HG02870 (cell line): ENCODE measurements around the gene UBE4A.
"Not testable (repeated sequence)": the region's sequence is repeated elsewhere in the genome, so short reads cannot be mapped to it uniquely, and the experiment has no call there.

Experiments
- ATAC-seq: cut with Tn5 transposase; IDR thresholded peaks from one replicate; pipeline ENCODE4 v1.9.1; 2021; ENCODE audit warnings: mild to moderate bottlenecking, moderate library complexity; ENCODE audit not compliant: unreplicated experiment

UBE4A gene

DNA sequence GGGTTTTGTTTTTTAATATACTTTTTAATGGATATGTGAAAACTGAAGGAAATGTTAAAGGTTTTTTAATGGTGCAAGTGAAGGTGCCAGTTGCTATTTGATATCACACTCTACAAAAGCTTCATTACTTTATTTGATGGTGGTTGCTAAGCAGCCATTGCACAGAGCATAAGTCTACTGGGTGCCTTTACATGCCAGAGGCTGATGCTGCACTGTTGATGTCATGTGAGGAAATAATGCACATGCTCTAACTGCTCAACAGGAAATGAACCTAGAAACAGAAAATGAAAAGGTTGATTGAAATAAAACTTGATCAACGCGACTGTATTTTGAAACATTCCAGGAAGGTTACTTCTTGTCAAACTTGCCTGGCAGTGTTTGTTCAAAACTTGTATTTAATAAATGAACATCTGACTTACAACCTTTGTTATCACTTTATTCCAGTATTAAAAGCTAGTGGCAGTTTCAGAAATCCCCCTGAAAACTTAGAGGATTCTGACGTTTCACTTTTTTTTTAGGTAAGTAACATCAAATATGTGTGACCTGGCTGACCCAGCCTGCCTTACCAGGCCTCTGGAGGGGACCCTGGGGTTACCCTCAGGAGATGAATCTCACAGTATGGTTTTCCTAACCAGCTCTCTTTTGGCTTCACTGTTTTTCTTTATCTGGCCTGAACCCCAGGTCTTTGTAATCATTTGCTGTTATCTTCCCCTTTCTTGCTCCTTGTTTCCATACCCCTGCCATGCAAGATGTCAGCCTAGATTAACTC is 39.6 kb downstream of the UBE4A start:
- ATAC-seq: no peak

DNA sequence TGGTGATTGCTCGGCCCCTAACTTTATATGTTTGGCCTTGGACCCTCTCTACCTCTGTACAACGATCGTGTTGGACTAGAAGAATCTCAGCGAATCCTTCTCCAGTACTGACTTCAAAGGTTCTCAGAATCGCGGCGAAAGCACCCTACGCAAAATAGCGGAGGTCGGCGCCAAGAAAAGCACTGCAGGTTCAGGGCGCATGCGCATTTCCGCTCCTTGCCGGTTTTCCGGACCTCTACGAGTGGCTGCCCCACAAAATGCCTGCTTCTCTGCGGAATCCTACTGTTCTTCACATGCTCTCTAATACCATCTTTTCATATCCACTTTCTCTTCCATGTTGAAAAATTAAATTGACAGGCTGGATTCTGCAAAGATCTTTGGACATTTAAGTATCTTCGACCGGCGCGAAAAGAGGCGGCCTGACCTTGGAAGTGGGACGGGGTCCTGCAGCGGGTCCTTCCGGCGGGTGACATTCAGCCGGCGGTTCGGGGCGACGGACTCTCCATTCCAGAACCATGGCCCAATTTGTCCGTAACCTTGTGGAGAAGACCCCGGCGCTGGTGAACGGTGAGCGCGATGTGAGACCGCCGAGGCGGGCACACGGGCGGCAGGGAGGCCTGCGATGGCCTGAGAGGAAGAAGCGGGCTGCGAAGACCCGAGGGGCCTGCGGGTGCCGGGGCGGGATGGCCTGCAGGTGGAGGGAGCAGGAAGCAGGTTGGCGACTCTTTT is 41.9 kb downstream of the UBE4A start, which contains the start of gene ATP5MG:
Gene ATP5MG (plus strand): TSS at position 456 of the 729 bp plus-strand sequence. CDS start 60 bp downstream, at position 516.
- no peak for ATAC-seq

DNA sequence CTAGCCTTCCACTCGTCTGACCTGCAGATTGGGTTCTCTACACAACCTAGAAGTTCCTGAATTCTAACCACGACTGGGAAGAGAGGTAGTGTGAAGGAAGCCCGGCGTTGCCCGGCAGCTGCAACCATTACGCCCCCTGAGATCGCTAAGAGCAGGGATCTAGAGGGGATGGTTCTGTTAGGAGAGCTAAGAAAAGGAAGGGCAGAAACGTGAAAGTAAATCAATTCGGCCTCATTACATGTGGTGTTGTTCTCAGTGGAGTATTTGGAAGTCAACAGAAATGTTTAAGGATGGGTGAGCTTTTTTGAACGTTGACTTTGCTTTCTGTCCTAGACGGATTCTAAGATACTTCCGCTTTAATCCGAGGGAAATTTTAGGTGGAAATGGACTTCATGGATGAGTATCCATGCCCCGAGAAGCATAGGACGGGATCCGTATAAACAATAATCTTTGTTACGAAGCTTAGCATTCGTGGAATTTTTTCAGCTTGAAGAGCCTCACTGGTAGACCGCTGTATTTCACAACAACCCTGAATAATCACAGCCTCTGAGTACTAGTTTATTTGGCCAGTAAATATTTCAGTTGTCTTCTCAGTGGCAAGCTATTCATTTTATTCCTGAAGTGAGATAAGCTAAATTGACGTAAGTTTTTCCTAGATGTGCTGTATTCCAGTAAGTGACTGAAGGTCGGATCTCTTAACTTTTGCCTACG is 42.6 kb downstream of the UBE4A start:
- ATAC-seq: no peak

DNA sequence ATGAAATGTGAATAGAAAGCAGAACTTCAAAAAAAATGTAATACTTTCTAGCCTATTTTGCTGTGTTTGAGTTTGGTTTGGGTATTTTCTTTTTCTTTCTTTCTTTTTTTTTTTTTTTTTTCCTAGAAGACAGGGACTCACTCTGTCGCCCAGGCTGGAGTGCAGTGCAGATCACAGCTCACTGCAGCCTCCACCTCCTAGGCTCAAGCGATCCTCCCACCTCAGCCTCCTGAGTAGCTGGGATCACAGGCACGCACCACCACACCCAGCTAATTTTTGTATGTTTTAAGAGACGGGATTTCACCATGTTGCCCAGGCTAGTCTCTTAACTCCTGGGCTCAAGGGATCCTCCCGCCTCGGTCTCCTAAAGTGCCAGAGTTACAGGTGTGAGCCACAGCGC is 43.2 kb downstream of the UBE4A start:
- not testable (repeated sequence) for ATAC-seq

DNA sequence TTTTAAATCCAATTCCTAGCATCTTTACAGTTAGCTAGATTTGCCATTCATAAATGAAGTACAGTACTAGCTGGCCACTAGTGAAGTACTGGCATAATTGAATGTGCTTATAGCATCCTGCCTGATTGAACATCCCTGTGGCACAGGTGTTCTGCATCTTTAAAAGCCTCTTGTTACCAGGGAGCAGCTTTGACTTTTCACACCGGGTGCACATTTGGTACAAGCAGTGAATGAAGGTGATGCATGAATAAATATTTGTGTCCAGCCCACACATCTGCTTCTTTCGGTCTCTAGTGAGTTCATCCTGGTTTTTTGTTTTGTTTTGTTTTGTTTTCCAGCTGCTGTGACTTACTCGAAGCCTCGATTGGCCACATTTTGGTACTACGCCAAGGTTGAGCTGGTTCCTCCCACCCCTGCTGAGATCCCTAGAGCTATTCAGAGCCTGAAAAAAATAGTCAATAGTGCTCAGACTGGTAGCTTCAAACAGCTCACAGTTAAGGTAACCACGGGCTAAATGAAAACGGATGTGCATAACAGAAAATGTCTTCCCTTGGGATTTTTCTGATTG is 47.3 kb downstream of the UBE4A start:
- ATAC-seq: no peak

DNA sequence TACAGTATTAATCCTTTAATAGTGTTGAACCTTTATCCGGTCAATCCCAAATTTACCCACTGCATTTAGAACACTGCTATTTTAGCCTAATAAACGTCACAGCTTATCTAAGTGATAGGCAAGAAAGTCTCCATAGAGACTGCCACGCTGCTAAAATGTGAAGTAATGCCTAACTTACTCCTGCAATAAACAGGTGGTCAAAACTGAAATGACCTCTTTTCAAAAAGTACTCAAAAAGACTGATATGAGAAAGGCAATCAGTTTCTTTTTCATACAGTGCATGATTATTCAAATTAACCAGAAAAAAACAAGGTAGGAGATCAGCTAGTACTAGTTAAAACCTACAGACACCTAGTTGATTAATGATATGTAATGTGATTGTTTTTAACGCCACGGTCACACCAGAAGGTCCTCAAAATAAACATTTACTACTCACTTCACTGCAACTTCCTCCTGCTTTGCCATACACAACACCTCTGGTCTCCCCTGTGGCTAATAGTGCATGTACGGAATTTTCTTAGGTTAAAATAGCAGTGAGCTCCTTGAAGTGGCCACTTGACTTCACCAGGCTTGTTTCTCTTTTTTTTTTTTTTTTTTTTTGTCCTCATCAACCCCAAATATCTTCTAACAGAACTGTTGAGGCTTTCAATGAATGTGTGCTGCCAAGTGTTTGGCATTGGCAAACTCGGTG is 50.8 kb downstream of the UBE4A start:
- peak; percentile 59 for ATAC-seq

DNA sequence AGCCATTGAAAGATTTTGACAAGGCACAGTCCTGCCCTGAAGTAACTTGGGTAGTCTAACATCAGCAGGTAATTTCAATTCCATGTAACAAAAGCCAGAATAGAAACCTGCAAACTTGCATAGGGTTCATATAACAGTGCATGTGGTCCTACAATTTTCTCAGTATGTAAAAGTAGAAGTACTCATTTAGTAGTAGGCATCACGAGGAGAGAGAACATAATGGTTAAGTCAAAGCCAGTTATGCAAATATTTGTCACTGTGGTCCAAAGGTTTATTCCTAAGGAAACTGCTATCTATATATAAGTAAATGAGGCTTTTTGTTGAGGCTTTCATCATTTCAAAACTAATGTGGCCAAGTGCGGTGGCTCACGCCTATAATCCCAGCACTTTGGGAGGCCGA is 52.1 kb downstream of the UBE4A start:
- no peak for ATAC-seq

DNA sequence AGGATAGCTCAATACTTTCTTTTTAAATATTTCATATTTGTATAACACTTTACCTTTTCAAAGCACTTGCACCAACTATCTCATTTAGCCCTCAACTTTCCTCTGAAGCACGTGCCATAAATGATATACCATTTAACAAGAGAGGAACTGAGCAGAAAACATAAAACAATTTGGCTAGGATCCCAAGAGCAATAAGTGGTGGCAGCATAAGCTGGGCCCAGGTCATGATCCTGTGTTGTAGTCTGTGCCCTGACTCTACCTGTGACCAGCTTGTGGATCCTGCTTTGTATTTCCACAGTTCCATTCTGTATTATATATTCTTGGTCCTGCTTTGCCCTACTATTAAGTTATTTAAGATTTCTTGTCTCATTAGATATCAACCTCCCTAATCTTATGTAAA is 53.5 kb downstream of the UBE4A start:
- no peak for ATAC-seq

DNA sequence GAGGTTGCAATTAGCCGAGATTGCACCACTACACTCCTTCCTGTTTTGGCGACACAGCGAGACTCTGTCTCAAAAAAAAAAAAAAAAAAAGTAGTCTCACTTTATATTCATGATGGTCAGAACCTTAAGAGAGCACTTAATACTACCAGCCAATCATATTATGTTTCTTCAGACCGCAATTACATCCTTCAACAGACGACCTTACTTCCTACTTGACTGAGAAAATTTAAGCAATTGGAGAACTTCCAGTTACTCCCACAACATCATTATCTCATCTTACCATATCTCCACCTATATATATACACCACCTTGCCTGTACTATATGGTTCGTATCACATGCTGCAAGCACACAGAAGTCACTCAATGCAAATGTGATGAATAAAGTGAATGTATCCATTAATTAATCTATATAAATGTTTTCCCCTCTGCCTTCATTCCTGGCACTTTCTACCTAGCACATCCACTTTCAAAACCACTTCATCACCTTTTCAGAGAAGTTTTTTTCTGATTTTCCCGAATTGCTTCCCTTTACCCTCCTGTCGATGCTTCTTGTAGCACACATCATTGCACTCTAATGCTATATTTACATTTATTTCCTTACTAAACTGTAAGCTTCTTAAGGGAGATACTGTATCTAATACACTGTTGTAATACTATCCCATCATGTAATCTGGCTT is 55.8 kb downstream of the UBE4A start:
- no peak for ATAC-seq

DNA sequence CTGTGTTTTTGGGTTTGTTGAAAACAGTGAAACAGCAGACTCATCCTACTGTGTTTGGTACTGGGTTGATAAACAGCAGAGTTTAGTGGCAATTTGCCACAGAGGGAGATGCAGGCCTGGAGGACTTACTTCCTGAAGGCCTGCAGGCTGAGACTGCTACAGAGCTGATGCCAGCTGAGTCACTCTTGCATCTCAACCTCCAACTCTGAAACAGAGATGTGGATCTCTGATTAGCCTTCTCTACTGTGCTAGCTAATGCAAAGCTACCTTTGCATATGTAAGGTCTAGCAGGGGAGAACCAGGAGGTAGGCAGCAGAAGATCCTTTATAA is 56.3 kb downstream of the UBE4A start:
- ATAC-seq: no peak

DNA sequence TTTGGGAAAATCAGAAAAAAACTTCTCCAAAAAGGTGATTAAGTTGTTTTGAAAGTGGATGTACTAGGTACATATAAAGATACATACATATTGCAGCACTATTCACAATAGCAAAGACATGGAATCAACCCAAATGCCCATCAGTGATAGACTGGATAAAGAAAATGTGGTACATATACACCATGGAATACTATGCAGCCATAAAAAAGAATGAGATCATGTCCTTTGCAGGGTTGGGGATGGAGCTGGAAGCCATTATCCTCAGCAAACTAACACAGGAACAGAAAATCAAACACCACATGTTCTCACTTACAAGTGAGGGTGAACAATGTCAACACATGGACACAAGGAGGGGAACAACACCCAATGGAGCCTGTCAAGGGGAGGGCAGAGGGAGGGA is 57.5 kb downstream of the UBE4A start:
- ATAC-seq: not testable (repeated sequence)

DNA sequence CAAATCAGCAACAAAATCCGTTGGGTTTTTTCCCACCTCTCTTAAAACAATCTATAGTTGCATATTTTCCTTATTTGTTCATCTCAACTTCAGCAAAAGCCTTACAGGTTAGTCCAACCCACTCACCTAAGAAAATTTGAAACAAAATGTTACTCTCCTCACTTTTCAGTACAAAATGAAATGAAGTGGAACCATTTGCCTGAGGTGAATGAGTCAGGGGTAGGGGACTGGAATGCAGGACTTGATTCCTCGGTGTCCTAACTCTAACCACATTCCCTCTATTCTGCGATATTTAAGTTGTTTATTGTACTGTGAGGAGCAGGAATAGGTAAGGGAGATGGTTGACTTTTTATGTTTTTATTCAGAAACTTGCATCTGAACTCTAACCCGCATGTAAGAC is 58.4 kb downstream of the UBE4A start:
- no peak for ATAC-seq

DNA sequence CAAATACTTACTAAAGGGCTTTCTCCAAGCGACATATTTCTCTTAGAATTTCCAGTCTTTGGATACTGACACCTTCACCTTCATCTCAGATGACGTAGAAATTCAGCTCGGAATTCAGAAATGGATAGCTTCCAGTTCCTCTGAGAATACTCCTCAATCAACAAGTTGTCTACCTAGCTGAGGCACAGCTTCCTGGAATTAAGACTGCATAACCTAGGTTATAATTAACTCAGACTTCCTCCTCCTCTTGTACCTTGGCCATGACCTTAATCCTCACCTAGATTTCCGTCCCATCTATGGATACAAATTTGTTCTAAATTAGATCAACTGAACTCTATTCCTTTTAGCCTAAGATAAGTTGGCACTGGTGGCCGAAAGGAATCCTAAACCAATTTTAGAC is 59.4 kb downstream of the UBE4A start:
- ATAC-seq: no peak

DNA sequence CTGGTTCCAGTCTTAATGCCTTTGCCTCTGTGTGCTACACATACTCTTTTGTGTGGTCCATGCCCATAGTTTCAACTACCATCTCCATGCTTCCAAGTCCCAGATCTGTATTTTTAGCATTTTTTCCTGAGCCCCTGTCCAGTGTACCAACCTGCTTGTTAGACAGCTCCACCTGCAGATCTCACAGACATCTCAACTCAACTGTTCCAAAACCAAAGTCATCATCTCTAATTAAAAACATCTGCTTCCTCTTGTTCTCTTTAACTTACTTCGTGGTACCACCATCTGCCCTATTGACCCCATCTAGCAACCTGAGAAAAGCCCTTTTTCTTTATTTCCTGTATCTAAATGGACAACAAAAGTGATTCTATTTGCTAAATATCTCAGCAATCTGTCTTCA is 68.3 kb downstream of the UBE4A start:
- no peak for ATAC-seq

DNA sequence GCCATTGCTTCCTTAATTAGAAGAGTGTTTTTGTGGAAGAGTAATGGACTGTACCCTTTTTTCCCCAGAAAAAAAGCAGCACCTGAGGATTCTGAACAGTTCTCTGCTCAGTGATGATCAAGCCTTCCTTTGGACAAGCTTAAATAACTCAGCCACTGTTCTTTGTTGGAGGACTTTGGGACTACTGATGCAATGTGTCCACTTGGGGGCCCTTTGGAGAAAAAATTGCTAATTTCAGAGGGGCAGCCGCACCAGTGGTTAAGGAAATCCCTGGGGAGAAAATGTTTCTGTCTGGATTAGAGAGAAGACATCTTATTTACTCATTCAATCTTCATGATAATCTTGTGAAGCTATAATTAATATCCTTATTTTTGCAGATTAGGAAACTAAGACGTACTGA is 71.6 kb downstream of the UBE4A start:
- ATAC-seq: no peak

DNA sequence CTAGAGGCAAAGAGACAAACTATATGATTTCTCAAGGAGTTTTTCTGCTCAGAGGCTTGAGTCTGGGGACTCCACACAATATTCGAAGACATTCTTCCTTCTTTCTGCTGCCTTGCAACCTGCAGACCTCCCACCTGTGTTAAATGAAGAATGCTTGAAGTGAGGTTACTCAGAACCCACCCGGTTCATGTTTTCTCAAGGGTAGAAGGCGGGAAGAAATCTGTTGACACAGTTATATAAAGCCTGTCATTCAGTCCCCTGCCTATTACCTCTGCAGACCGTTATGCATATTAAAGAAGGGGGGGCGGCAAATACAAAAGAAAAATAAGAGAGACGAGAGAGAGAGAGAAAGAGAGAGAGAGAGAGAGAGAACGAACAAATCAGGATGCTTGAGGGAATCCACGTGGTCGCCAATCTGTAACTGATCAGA is 74.7 kb downstream of the UBE4A start:
- no peak for ATAC-seq

DNA sequence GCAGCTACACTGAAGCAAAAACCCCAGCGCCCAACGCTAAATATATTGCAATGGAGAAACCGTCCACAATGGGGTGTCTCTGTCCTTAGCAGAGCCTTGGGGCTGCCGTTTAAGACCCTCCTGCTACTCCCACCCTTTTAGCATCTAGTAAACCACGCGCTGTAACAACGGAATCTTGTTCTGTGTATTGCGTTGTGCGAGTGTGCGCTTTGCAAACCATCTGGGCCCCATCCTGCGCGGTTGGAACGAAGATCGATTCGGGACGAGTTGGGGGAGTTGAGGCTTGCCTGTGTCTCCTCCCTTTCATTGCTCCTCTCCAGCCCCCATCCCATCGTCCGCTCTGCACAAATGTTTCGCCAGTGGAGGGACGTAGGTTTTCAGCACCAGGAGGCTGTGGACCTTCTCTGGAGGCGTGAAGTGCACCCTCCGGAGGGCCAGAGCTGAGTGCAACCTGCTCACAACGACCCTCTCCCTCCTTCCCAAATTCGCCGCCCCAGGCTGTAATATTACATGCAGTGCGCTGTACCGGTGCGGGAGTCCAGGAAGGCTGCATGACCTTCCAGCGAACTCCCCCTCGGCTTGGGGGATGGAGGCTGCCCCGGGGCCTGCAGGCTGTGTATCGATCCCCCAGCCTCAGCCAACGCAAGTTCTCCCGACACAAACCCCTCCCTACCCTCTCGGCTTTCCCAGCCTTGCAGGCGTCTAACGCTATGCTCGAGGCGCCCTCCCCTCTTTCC is 75.3 kb downstream of the UBE4A start:
- ATAC-seq: no peak

DNA sequence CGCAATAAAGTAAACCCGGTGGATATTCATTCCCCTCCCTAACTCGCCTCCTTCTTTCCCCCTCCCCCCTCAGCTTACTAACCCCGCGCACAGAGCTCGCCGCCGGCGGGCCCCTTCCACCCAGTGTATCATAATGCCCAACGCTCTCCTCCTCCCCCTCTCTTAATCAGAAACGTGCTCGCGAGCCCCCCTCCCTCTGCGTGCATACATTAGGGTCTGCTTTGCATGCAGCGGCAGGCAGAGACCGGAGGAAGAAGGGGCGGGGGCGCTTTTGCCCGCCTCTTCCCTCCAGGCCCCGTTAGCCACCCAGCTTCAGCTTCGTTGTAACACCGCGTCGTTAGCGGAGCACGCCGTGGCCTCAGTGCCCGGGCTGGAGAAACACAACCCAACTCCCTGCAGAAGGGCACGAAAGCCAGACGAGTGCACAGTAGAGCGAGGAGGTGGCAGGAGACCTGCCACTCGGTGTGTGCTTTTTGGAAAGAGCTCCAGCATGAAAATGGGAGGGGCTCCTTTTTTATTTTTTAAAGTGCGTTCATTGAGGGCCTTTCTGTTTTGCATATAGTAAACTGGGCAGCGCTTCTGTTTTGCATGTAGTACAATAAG is 76.0 kb downstream of the UBE4A start:
- ATAC-seq: peak; percentile 26

DNA sequence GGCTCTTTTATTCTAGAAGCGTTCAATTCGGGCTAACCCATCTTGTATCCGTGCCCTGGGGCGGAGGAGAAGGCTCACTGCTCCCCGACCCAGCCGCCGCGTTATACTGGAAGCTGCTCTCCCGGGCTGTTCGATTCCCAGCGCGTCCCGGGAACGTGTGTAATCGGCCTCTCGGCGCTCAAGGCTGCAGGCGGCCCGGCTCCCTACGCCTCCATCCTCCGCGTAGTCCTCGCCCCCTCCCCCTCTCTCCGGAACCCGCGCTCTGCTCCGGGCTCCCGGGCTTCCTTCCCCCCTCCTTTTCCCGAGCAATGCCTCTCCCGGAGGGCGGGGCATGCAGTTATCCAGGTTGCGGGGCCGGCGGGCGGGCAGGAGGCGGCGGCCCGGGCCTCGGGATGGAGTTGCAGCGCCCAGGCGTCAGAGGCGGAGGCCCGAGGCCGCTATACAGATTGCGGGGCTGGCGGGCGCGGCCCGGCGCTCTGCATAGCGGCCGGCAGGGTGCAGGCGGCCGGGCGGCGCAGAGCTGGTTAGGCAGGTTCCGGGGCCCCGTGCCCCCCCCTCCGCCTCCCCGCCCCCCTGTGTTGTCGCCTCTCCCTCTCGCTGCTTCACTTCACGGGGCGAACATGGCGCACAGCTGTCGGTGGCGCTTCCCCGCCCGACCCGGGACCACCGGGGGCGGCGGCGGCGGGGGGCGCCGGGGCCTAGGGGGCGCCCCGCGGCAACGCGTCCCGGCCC is 76.7 kb downstream of the UBE4A start, which contains the start of gene KMT2A:
Gene KMT2A (plus strand): TSS at position 600 of the 732 bp plus-strand sequence. CDS start 21 bp downstream, at position 621.
- ATAC-seq: peak; percentile 33
